Sigmoid colon (tissue), 7 donors: ENCODE data around the gene CD55. TPM values are rescaled to one million over a fixed set of nuclear protein-coding genes. Genes with fewer than 3 reads are reported as not detected.

Experiments used
- DNase-seq: peaks from one replicate; pipeline ENCODE4 v3.0.0-alpha.2; 2019
- H3K27ac ChIP-seq, 4 donors: fragments of 200-600 bp; sonication (generic); one replicate each; pipeline ENCODE4 v1.5.1; 2016 to 2019; ENCODE audit warnings: mild to moderate bottlenecking in 1 of 4
- H3K27me3 ChIP-seq, 3 donors: fragments of 200-600 bp; sonication (generic); one replicate each; pipeline ENCODE4 v1.5.1; 2019; ENCODE audit warnings: mild to moderate bottlenecking in 1 of 3
- H3K36me3 ChIP-seq, 4 donors: fragments of 200-600 bp; sonication (generic); one replicate each; pipeline ENCODE4 v1.5.1; 2016 to 2019
- H3K4me1 ChIP-seq, 4 donors: fragments of 200-600 bp; sonication (generic); one replicate each; pipeline ENCODE4 v1.5.1; 2017 to 2019
- H3K4me3 ChIP-seq, 4 donors: fragments of 200-600 bp; sonication (generic); one replicate each; pipeline ENCODE4 v1.5.1; 2017 to 2019; ENCODE audit warnings: mild to moderate bottlenecking in 2 of 4, moderate library complexity in 1 of 4
- H3K9me3 ChIP-seq, 4 donors: fragments of 200-600 bp in 3 of 4; sonication (generic) in 3 of 4; one replicate each; pipeline versions ENCODE4 v1.5.1 to v1.6.1; 2013 to 2019
- CTCF ChIP-seq, 4 experiments: fragments of 450-650 bp in 3 of 4; fragments of 200-600 bp in 1 of 4; IDR thresholded peaks; one replicate each; pipeline ENCODE4 v1.5.1; 2016 to 2019; ENCODE audit warnings: antibody characterized with exemption in 4 of 4, mild to moderate bottlenecking in 3 of 4, moderate library complexity in 2 of 4
- EP300 ChIP-seq, 4 donors: sonication (generic); formaldehyde crosslinking; IDR thresholded peaks; one replicate each; pipeline ENCODE4 v1.6.1; 2017; ENCODE audit warnings: antibody characterized with exemption in 4 of 4
- POLR2A ChIP-seq, 2 donors: fragments of 450-650 bp; IDR thresholded peaks; one replicate each; pipeline ENCODE4 v1.6.1; 2016; ENCODE audit warnings: antibody characterized with exemption in 2 of 2, mild to moderate bottlenecking in 2 of 2, moderate library complexity in 2 of 2
- POLR2AphosphoS5 ChIP-seq, 4 donors: sonication (generic); formaldehyde crosslinking; IDR thresholded peaks; one replicate each; pipeline ENCODE4 v1.6.1; 2017; ENCODE audit warnings: antibody characterized with exemption in 4 of 4
- WGBS, 2 donors: extraction: QIAGEN DNeasy Blood & Tissue Kit; methylation state at CpG; one replicate each; pipeline ENCODE4 v1.1.7; 2013; 5-methylcytosine and 5-hydroxymethylcytosine counted together
- intact Hi-C: fragments of 100-400 bp; cut with DNase I; formaldehyde crosslinking; loops from one replicate; pipeline ENCODE4 v1.15.1; 2023
- polyA plus RNA-seq, 3 donors: library from polyadenylated mRNA; stranded (reverse); fragments of 200-250 nt; gene quantifications; one replicate each; pipeline ENCODE4 v1.2.3, GENCODE V29; 2013
- total RNA-seq, 4 donors: library from RNA; depleted of rRNA; stranded (reverse); fragments of >200 nt; gene quantifications; one replicate each; pipeline ENCODE4 v1.1.0, GENCODE V29; 2016
- donor health status: healthy with polysubstance abuse.
- donor health status: Bipolar disorder and iron deficiency.
- donor health status: healthy.

Gene CD55
- total and polyA plus RNA-seq, 7 donors = 10.8 to 56.1 (median 41.5) TPM

- DNase-seq = no peak
- Histone ChIP-seq H3K27ac (no peak overlapping the region), H3K36me3 (no peaks in the 10 kb centered on the region), H3K4me1 (no peaks in the 10 kb centered on the region), H3K27me3 (no peaks in the 10 kb centered on the region), H3K4me3 (no peak overlapping the region), H3K9me3 (no peaks in the 10 kb centered on the region)
- whole genome bisulfite sequencing, 2 donors = 52 to 66% methylated on average over 1 of the region's 1 CpG
- intact Hi-C loops = no loop called here
- no peak for TF ChIP-seq POLR2AphosphoS5 (IDR thresholded peaks at IDR 0.05)
- no peak for TF ChIP-seq POLR2A (IDR thresholded peaks at IDR 0.05)
- no peak for TF ChIP-seq EP300 (IDR thresholded peaks at IDR 0.05)
- no peak for TF ChIP-seq CTCF (IDR thresholded peaks at IDR 0.05)
Measured at GRCh38 chr1:207389728-207390464, 68.4 kb downstream of the CD55 start.

- Histone ChIP-seq H3K27ac (no peak overlapping the region), H3K4me1 (no peaks in the 10 kb centered on the region), H3K27me3 (no peaks in the 10 kb centered on the region), H3K36me3 (no peaks in the 10 kb centered on the region), H3K9me3 (no peaks in the 10 kb centered on the region), H3K4me3 (no peak overlapping the region)
- DNase-seq = no peak
- TF ChIP-seq POLR2AphosphoS5 (IDR thresholded peaks at IDR 0.05) = no peak
- no peak for TF ChIP-seq CTCF (IDR thresholded peaks at IDR 0.05)
- no peak for TF ChIP-seq POLR2A (IDR thresholded peaks at IDR 0.05)
- no peak for TF ChIP-seq EP300 (IDR thresholded peaks at IDR 0.05)
- intact Hi-C loops = no loop called here
- 36 to 72% methylated on average over 4 of the region's 4 CpGs for WGBS, 2 donors
Measured at GRCh38 chr1:207393610-207394009, 72.1 kb downstream of the CD55 start.

GRCh38 chr1:207396168-207396746, 74.8 kb downstream of the CD55 start:
- H3K36me3 ChIP-seq = no peaks in the 10 kb centered on the region
- no peak overlapping the region for H3K4me3 ChIP-seq
- intact Hi-C loops = no loop called here
- no peak for DNase-seq
- H3K9me3 ChIP-seq = no peaks in the 10 kb centered on the region
- no peaks in the 10 kb centered on the region for H3K27me3 ChIP-seq
- no peak overlapping the region for H3K27ac ChIP-seq
- 72 to 94% methylated on average over 3 of the region's 3 CpGs for WGBS, 2 donors
- TF ChIP-seq EP300 (IDR thresholded peaks at IDR 0.05) = no peak
- no peak for TF ChIP-seq POLR2AphosphoS5 (IDR thresholded peaks at IDR 0.05)
- TF ChIP-seq CTCF (IDR thresholded peaks at IDR 0.05) = no peak
- no peak for TF ChIP-seq POLR2A (IDR thresholded peaks at IDR 0.05)
- H3K4me1 ChIP-seq = no peaks in the 10 kb centered on the region

- Histone ChIP-seq H3K27ac (no peak overlapping the region), H3K4me3 (no peak overlapping the region), H3K27me3 (no peaks in the 10 kb centered on the region), H3K9me3 (no peaks in the 10 kb centered on the region), H3K36me3 (no peaks in the 10 kb centered on the region), H3K4me1 (no peaks in the 10 kb centered on the region)
- DNase-seq = no peak
- intact Hi-C loops = no loop called here
- no peak for TF ChIP-seq POLR2AphosphoS5 (IDR thresholded peaks at IDR 0.05)
- no peak for TF ChIP-seq POLR2A (IDR thresholded peaks at IDR 0.05)
- no peak for TF ChIP-seq EP300 (IDR thresholded peaks at IDR 0.05)
- TF ChIP-seq CTCF (IDR thresholded peaks at IDR 0.05) = no peak
- 68 to 77% methylated on average over 2 of the region's 2 CpGs for WGBS, 2 donors
Measured at GRCh38 chr1:207397525-207397926, 76.0 kb downstream of the CD55 start.
